ENCODE measurements around the gene DKKL1. TPM values are rescaled to one million over a fixed set of nuclear protein-coding genes. Genes with fewer than 3 reads are reported as not detected.

DKKL1 gene
- total and polyA plus RNA-seq, 2 of the 4 experiments (the other 2 are of a cell fraction) = 0.67 TPM; not detected in 1

DNA sequence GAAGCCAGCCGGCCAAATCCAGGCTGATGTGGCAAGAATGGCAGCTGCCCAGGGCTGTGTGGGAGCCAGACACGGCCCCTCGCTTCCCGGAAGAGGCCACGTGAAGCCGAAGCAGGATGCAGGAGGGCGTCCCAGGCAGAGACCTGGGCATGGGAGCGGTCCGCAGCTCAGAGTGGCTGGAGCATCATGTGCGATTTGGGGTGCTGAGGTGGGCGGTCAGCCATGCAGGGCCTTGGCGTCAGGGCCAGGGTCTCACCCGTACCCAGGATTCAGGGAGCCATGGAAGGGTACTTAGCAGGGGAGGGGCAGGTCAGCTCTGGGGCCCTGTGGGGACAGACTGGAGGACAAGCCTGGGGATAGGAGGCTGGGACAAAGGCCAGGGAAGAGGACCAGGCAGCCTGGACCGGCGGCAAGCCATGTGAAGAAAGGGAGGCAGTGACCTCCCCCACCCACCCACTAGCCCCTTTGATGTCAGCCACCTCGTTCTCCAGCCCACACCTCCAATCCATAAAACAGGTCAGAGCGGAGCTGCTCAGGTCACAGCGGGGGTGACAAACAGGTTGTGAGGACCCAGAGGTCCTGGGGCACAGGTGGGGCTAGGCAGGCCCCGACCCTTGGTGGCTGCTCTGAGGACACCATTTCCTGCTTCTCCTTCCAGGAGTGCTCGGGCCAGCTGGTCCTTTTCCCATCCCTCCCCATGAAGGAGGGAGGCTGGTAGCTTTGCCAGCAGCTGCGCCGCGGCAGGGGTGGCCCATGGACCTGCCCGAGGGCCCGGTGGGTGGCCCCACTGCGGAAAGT lies 26.7 kb downstream of the DKKL1 start (continued):
- no peak for TF ChIP-seq USF2 (IDR thresholded peaks at IDR 0.05; ENCODE audit: low read depth, low read length)

DNA sequence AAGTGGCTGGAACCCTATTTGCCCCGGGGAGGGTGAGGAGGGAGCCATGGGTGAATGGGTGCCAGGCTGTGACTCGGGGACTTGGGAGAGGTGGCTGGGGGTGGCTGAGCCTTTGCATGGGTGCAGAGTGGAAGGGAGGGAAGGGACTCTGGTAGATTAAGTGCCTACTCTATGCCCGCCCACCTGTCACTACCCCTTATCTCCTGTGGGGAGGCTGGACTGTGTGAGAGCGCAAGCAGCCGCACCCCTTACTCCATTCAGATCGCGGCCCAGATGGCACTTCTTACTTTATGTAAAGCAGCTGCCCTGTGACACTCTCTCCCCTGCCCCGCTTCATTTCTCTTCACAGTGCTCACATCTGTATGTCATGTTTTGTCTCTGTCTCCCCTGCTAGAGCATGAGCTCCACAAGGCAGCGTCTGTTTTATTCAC lies 27.3 kb downstream of the DKKL1 start:
- DNase-seq = no peak
- intact Hi-C loops (cut with micrococcal nuclease) = no loop called here
- no peak overlapping the region for H2AK5ac ChIP-seq (ENCODE audit: low read depth, low read length)
- H3K23ac ChIP-seq (ENCODE audit: low read depth, low read length) = no peak overlapping the region
- dilution Hi-C loops (cut with HindIII; ENCODE audit: low sequenced_read_pairs, unreplicated experiment) = no loop called here
- H3K27me3 ChIP-seq (ENCODE audit: control insufficient read depth, insufficient read depth, low read length) = peaks cover 43% of the 10 kb centered on the region
- in situ Hi-C loops (cut with MboI; ENCODE audit: low sequenced_read_pairs) = loop anchor here (10.0 kb wide), 1 partner anchor 54 kb away; the partner anchor contains the start of gene SLC17A7
- no peaks in the 10 kb centered on the region for H3K36me3 ChIP-seq (ENCODE audit: control insufficient read depth, insufficient read depth, low read length)
- no TSS peak for BruUV-seq (replicated peaks)
- no peak overlapping the region for H3K14ac ChIP-seq (replicated peaks; ENCODE audit: low read depth, low read length)
- H4K20me1 ChIP-seq (ENCODE audit: insufficient read depth, low read length) = no peaks in the 10 kb centered on the region
- no peak overlapping the region for H3K4me3 ChIP-seq (ENCODE audit: insufficient read depth, low read depth, low read length)
- H3K9ac ChIP-seq (ENCODE audit: low read depth, low read length) = no peak overlapping the region
- H3K56ac ChIP-seq (ENCODE audit: extremely low read depth, insufficient read depth, low read length) = no peak overlapping the region
- no peak overlapping the region for H4K8ac ChIP-seq (ENCODE audit: low read depth in 2 of 2, low read length in 2 of 2)
- H3K27ac ChIP-seq (ENCODE audit: insufficient read depth, low read length) = no peak overlapping the region
- ChIA-PET CTCF (interaction anchor here (0.6 to 1.4 kb wide), 2 partner anchors 54 to 156 kb away, joined by 3 to 4 read pairs; no protein-coding TSS in a partner anchor), POLR2A (ENCODE audit: unreplicated experiment) (no interaction called here)
- H3K9me3 ChIP-seq (ENCODE audit: control insufficient read depth, insufficient read depth, low read length) = no peaks in the 10 kb centered on the region
- H2BK15ac ChIP-seq (ENCODE audit: low read depth, low read length) = no peak overlapping the region
- no peaks in the 10 kb centered on the region for H3K9me1 ChIP-seq (ENCODE audit: insufficient read depth, low read length)
- H4K91ac ChIP-seq (ENCODE audit: insufficient read depth, low read depth, low read length) = no peak overlapping the region
- H2AFZ ChIP-seq (replicated peaks; ENCODE audit: low read length, poor library complexity) = no peak overlapping the region
- H3K4me2 ChIP-seq (ENCODE audit: low read depth, low read length) = no peak overlapping the region
- H3K18ac ChIP-seq (ENCODE audit: low read depth, low read length) = no peak overlapping the region
- no CpG with 5 or more reads among the region's 9 CpGs for WGBS, 2 experiments (ENCODE audit: extremely low coverage in 2 of 2, insufficient read length in 1 of 2)
- no peak overlapping the region for H2BK20ac ChIP-seq (ENCODE audit: low read depth, low read length)
- H4K5ac ChIP-seq (ENCODE audit: low read depth, low read length) = no peak overlapping the region
- H3K79me1 ChIP-seq (ENCODE audit: low read depth in 1 of 2, low read length in 2 of 2) = no peaks in the 10 kb centered on the region
- no peak overlapping the region for H2BK120ac ChIP-seq (ENCODE audit: low read depth, low read length)
- H3K4me1 ChIP-seq (ENCODE audit: control insufficient read depth, insufficient read depth, low read length) = no peaks in the 10 kb centered on the region
- no peak overlapping the region for H2BK5ac ChIP-seq (ENCODE audit: low read depth, low read length, poor library complexity, severe bottlenecking)
- H3K4ac ChIP-seq (ENCODE audit: low read depth, low read length) = no peak overlapping the region
- no peak for ATAC-seq (ENCODE audit: low read depth)
- peak overlapping the region; percentile 65 for H2AK9ac ChIP-seq (replicated peaks; ENCODE audit: low read depth, low read length, poor library complexity)
- TF ChIP-seq CHD1 (IDR thresholded peaks at IDR 0.05; ENCODE audit: low read depth, low read length) (no peak), CEBPB (IDR thresholded peaks at IDR 0.05; ENCODE audit: low read depth, low read length) (no peak), RCOR1 (IDR thresholded peaks at IDR 0.05; ENCODE audit: insufficient replicate concordance, low read length) (no peak), MXI1 (IDR thresholded peaks at IDR 0.05; ENCODE audit: borderline replicate concordance, low read depth, low read length) (no peak), BHLHE40 (IDR thresholded peaks at IDR 0.05; ENCODE audit: low read depth, low read length) (no peak), MAFK (IDR thresholded peaks at IDR 0.05; ENCODE audit: low read depth, low read length) (no peak), RFX5 (IDR thresholded peaks at IDR 0.05; ENCODE audit: low read depth, low read length) (no peak), NFE2L2 (IDR thresholded peaks at IDR 0.05; ENCODE audit: low read depth, low read length) (no peak), POLR2A (IDR thresholded peaks at IDR 0.05; ENCODE audit: low read depth, low read length) (no peak), CTCF (conservative IDR thresholded peaks at IDR 0.05; ENCODE audit: low read depth, low read length) (no peak), FOS (IDR thresholded peaks at IDR 0.05; ENCODE audit: low read depth, low read length) (no peak), ELK1 (IDR thresholded peaks at IDR 0.05; ENCODE audit: borderline replicate concordance, low read depth, low read length) (no peak)
